Activated CD4-positive, alpha-beta T cell treated with anti-CD3 and anti-CD28 coated beads for 4 hours (primary cell): ENCODE results near the gene ADGRL2.

Experiments
- DNase-seq, 2 donors: peaks; one replicate each; pipeline ENCODE4 v3.0.0-alpha.2; 2020

Gene ADGRL2

GRCh38 chr1:81921344-81921743 is 120.6 kb downstream of the ADGRL2 start:
- DNase-seq = no peak

GRCh38 chr1:81921851-81922462 is 121.2 kb downstream of the ADGRL2 start:
- no peak for DNase-seq

DNA sequence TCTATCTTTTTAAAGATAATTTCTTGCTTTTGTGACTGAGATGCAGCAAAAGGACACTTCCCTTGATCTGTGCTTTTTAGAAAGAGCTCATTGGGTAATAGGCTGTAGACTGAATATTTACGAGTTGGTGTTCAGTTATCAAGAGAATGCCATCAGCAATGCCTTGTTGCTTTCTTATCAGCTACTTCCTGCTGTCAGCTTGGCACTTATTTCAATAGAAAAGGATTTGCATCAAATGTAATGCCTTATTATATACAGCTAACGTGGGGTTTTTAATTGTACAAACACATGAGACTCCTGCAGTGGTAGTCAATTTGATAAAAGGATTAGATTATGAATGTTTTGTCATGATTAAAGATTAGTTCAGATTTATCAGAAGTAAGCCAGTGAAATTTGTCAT is 122.2 kb downstream of the ADGRL2 start:
- no peak for DNase-seq

GRCh38 chr1:81929106-81929505 is 128.4 kb downstream of the ADGRL2 start:
- no peak for DNase-seq

DNA sequence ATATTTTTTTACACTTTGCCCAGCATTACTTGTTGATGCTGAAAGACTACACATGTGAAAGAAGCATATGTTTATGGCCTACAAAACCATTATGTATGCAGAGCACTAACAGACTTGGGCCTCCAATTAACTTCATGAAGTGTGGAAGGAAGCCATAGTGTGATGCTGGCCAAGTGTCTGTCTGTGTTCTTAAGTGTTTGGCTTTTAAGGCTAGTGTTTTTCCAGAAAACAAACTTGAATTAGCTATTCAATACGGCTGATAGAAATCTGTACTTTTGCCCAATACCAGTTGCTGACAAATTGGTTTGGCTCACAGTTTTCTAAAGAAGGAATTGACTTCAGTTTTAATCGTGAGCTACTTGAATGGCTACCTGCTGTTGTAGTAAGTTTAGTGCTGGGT is 136.1 kb downstream of the ADGRL2 start:
- DNase-seq = no peak

DNA sequence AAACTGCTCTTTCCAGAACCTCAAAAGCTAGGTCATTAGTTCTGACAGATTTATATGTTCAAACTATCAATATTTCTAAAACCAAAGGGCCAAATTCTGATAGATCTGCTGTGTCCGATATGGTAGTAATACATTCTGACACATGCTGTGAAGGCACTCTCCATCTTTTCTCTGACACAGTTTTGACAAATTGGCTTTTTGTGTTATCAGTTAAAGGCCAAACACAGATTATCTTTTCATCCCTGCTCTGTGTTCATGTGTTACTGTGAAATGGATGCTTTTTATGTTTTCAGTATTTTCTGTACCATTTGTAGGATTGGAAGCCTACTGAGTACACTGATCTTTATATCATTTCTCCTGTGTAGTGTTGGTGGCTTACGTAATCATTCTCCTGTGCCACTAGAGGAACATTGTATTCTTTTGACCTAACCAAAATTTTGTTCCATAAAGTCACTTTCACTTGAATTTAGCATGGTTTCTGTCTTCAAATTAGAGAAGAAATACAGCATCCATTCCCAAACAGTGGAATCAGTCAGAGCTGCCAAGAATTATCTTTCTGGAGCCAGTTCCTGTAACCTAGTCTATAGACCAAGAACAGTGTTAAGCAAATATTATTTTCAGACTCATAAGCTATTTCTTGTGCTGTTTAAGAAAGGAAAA is 137.2 kb downstream of the ADGRL2 start:
- no peak for DNase-seq

- DNase-seq = no peak
These were observed 147.8 kb downstream of the ADGRL2 start for GRCh38 chr1:81948495-81948894.

DNA sequence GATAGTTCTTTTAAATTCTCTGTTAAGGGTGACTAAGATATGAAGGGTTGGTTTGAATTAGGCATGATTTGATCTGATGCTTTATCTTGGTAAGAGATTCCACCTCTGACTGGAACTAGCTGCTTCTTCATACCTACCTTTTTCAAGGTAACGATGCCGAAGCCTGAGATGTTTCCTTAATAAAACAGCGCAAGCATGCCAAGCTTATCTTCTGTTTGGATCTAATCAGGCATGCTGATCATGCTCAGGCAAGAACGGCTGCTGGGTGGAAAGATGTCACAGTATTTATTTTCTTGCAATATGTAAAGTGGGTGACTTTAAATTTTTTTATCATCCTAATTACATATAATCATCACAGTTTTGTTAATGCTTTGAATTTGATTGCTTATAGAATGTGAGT is 148.7 kb downstream of the ADGRL2 start:
- no peak for DNase-seq

DNA sequence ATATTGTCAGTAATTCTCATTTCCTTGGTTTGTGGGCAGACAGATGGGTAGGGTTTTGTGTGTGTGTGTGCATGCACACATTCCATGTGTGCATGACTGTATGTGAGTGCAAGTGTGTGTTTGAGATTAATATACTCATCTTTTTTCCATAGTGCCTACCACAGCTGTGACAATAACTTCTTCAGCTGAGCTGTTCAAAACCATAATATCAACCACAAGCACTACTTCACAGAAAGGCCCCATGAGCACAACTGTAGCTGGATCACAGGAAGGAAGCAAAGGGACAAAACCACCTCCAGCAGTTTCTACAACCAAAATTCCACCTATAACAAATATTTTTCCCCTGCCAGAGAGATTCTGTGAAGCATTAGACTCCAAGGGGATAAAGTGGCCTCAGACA is 149.3 kb downstream of the ADGRL2 start:
- DNase-seq = no peak

GRCh38 chr1:81950591-81951244 is 150.0 kb downstream of the ADGRL2 start:
- DNase-seq = no peak

DNA sequence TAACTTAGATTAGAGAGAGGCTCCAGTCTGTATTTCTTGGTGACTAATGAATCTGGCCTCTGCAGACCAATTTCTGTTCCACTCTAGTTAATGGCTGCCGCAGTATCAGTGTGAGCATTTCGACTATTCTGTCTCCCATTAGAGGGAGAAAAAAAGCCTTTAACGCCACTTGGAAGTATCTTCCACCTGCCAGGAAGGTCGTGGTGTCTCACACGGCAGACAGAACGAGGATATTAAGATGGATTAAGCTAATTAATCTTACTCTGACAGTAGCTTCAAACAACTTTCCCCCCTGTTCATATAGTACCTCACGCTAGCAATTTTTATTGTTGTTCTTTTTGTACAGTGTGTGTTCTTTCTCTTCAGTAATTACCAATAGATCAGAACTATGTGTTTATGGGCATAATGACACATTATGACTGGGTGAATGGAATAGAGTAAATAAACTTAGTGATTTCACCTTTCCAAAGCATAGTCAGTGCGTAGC is 153.8 kb downstream of the ADGRL2 start:
- DNase-seq = no peak

DNA sequence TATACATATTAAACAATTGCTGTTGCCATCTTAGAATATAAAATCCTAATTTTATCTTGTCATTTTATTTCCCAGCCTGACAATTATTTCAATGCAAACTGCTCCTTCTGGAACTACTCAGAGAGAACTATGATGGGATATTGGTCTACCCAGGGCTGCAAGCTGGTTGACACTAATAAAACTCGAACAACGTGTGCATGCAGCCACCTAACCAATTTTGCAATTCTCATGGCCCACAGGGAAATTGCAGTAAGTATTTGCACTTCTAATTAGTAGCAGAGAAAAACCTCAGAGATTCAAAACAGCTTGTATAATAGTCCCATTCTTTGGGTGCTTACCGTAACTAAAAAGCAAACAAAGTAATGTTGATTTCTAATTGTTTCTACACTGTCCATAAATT is 167.2 kb downstream of the ADGRL2 start:
- no peak for DNase-seq

DNA sequence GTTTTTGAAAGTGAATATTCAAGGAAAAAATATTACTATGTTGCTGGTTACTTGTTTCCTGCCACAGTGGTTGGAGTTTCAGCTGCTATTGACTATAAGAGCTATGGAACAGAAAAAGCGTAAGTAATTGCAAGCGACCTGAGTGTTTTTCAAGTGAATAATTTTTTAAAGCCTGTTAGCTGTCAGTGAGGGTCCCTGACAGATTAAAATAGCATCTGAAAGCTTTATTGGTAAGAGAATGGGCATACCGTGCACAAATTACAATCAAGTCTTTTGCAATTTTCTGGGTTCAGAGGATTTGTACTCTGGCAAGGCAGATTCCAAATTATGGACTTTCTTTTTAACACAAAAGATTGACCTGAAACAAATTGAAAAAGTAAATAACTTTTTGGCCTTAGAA is 169.7 kb downstream of the ADGRL2 start:
- no peak for DNase-seq

DNA sequence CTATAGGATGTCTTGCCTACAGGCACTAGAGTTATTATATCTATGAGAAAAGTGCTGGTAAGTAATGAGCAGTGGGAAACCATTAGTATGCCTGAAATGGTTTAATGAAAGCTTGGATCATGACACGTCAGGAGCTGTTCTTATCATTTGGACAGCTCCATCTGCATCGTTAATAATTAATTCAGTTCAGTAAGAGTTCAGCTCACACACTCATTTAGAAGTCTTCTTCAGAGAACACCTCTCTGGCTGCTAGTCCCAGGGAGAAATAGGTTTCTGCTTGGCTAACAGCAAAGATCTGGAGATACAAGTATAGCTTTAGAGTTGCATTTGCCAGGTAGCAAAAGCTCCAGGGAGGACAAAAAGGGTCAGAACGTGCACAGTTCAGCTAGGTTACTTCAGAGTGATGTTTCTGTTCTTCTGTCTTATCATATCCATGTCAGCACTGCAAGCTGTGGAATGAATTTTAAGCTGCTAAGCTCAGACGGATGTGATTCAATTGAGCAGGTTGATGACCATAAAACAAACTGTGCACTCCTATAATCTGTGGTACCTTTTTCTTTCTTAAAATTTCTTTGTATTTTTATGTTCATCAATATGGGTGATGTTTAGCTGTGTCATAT is 173.6 kb downstream of the ADGRL2 start:
- no peak for DNase-seq

- no peak for DNase-seq
These were observed 174.3 kb downstream of the ADGRL2 start for GRCh38 chr1:81974883-81975555.

- DNase-seq = no peak
These were observed 175.8 kb downstream of the ADGRL2 start for GRCh38 chr1:81976539-81976938.

GRCh38 chr1:81978945-81979344 is 178.2 kb downstream of the ADGRL2 start:
- no peak for DNase-seq

DNA sequence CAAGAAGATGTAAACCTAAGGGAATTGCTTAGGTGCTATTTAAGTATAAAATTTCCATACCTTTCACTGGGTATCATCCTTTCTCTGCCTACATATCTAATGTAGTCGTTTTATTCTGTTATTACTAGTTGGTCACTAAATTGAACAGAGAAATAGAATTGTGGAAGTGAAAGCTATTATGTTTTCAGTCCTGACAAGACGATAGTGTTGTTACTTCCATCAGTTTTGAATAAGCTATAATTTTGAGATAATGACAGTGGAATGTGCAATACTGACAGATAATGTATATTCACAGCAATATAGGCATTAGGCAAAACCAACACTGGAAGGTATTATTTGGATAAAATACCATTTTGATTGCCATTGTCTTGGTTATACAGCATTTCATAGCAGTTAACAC is 181.8 kb downstream of the ADGRL2 start:
- no peak for DNase-seq

DNA sequence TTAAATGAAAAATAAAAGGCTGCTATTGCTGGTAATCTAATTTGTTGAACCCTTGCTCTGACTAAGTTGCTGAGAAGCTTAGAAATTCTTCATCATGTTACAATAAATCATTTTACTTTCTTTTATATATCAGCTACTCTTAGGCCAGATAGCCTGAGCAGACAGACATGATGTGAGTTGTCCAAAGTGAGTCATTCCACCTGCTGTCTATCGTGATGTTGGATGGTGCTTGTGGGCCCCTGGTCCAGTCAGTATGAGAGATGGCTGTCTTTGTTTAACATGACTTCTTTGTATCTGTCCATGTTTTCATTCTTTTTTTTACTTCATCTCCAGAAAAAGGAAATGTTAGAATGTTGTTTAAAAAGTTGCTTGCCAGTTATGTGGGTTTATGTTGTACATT is 188.8 kb downstream of the ADGRL2 start:
- DNase-seq = no peak

DNA sequence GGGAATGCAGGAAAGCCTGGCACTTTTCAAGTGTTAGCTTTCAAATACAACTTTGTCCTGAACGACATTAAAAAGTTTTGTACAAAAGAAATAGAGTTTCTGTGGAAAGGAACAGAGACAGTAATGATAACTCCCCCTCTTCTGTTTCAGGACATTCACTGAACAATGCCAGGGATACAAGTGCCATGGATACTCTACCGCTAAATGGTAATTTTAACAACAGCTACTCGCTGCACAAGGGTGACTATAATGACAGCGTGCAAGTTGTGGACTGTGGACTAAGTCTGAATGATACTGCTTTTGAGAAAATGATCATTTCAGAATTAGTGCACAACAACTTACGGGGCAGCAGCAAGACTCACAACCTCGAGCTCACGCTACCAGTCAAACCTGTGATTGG is 189.5 kb downstream of the ADGRL2 start:
- DNase-seq = no peak

GRCh38 chr1:81998165-81998564 is 197.4 kb downstream of the ADGRL2 start:
- DNase-seq = no peak

GRCh38 chr1:81999364-81999763 is 198.6 kb downstream of the ADGRL2 start:
- DNase-seq = no peak

DNA sequence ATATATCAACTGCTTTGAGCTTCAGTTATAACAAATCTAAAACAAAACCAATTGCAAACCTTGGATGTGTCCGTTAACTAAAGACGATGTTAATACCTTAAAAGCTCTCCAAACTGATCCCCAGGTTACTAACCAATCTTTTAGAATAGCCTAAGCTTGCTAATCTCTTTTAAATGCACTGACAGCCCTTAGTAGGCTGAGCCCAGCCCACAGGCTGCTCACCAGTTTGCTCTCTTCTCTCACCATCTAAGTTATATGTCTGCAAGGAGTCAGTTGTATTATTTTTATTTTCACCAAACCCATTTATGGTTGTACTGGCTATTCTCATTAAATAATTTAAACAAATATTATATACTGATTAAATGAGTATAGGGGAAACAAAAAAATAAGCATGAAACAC is 199.5 kb downstream of the ADGRL2 start:
- DNase-seq = no peak
